Stimulated activated CD8-positive, alpha-beta memory T cell treated with anti-CD3 and anti-CD28 coated beads, Interleukin-7, amount 100 ng/mL, for 24 hours (primary cell): ENCODE data around the gene EFCAB6.

Source experiments
- DNase-seq: peaks from one replicate; pipeline ENCODE4 v3.0.0-alpha.2; 2020; ENCODE audit warnings: low read depth

Gene EFCAB6, protein sequence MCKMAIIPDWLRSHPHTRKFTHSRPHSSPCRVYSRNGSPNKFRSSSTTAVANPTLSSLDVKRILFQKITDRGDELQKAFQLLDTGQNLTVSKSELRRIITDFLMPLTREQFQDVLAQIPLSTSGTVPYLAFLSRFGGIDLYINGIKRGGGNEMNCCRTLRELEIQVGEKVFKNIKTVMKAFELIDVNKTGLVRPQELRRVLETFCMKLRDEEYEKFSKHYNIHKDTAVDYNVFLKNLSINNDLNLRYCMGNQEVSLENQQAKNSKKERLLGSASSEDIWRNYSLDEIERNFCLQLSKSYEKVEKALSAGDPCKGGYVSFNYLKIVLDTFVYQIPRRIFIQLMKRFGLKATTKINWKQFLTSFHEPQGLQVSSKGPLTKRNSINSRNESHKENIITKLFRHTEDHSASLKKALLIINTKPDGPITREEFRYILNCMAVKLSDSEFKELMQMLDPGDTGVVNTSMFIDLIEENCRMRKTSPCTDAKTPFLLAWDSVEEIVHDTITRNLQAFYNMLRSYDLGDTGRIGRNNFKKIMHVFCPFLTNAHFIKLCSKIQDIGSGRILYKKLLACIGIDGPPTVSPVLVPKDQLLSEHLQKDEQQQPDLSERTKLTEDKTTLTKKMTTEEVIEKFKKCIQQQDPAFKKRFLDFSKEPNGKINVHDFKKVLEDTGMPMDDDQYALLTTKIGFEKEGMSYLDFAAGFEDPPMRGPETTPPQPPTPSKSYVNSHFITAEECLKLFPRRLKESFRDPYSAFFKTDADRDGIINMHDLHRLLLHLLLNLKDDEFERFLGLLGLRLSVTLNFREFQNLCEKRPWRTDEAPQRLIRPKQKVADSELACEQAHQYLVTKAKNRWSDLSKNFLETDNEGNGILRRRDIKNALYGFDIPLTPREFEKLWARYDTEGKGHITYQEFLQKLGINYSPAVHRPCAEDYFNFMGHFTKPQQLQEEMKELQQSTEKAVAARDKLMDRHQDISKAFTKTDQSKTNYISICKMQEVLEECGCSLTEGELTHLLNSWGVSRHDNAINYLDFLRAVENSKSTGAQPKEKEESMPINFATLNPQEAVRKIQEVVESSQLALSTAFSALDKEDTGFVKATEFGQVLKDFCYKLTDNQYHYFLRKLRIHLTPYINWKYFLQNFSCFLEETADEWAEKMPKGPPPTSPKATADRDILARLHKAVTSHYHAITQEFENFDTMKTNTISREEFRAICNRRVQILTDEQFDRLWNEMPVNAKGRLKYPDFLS (N-terminal part only)

DNA sequence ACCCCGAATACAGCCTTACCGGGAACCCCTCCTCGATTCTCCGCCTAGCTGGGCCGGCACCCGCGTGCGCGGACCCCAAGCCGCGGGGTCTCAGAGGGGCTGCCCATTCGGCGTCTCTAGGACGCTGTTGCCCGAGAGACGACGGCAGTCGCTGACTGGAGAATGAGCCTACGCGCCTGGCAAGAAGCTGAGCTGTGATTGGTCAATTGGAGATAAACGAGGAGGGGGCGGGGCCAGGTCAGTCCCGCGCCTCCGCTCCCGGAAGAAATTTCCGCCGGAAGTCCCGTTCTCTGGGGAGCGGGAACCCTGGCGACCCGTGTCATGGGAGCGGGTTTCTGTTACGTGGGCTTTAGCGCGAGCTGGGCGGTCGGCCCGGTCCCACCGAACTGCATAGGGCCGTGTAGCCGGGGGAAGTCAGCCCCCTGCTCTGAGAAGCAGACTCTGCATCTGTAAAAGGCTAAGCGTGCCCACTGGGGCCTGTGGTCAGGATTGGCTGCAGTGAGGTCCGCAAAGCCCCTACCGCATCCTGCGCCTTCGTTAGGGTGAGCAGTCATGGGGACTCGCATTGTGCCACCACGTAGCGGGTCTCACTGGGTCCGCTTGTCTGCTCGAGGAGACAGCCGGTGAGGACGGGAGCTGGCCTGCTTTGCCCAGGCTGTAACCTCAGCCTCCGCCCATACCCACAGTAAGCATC lies at the start of gene EFCAB6:
Gene EFCAB6 (minus strand): TSS at position 157 of the 694 bp plus-strand sequence. CDS start 29,987 bp downstream, outside the sequence.
- peak; percentile 81 for DNase-seq

- DNase-seq, result no peak
These were observed 49.4 kb upstream of the EFCAB6 start for GRCh38 chr22:43861529-43861928.

DNA sequence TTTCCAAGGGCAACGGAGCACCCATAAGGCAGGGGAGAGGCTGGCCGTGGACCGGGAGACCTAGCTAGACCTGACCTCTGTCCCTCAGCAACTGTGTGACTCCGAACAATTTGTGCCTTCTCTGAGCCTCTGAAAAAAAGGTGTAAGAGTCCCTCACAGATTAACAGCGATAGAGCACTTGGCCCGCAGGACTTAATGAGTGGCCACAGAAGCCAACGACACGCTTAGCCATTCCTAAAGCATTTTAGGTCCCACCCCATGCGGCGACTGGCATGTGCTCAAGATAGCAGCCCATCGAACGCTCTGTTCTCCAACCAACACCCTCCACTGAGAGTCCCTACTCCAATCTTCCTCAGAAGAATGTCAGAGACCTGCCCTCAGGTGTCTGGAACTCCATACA lies 48.7 kb upstream of the EFCAB6 start:
- no peak for DNase-seq

DNA sequence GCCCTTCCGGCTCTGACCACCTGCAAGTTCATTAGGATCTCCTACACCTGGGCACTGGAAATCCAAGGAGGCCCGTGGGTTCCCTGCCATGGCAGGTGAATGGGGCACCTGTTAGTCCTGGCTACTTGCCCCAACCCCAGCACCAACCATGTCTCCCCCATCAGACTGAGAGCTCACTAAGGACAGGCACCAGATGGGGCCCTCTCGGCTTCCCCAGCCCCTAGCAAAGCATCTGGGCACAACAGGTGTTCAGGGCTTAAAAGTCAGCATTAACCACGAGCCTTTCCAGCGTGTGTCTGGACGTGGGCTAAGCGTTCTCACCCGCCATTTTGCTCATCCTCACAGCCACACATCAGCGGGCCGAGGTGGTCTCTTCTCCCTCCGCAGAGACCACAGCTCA lies 48.0 kb upstream of the EFCAB6 start:
- DNase-seq, result no peak

DNA sequence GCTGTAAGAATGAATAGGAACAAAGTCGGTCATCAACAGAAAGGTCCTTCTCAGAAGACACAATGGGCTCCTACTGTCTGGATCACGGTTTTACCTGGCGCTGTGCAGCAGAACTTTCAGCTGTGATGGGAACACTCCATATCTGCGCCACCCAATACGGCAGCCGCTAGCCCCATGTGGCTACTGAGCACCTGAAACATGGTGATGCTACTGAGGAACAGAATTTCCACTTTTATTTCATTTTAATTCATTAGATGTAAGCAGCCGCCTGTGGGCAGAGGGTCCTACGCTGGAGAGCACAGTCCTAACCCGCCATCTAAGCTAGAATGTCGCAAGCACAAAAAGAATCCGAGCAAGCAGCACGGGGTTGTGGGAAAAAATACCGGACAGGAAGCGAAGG lies 47.5 kb upstream of the EFCAB6 start:
- no peak for DNase-seq

- DNase-seq, result no peak
These were observed 47.1 kb upstream of the EFCAB6 start for GRCh38 chr22:43859176-43859575.

GRCh38 chr22:43858156-43858895 lies 46.2 kb upstream of the EFCAB6 start:
- DNase-seq, result no peak

DNA sequence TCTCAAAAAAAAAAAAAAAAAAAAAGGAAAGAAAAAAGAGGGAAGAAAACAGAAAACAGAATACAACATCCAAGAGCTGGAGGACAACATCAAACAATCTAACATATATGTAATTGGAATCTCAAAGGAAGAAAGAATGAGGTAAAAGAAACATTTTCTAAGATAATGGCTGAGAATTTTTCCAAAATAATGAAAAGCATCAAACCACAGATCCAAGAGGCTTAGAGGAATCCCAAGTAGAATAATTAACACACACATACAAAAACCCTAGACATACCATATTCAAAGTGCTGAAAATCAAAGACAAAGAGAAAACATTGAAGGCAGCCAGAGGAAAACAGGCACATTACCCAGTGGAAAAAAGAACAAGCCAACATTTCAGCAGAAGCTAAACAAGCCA lies 45.3 kb upstream of the EFCAB6 start:
- DNase-seq, result no peak

DNA sequence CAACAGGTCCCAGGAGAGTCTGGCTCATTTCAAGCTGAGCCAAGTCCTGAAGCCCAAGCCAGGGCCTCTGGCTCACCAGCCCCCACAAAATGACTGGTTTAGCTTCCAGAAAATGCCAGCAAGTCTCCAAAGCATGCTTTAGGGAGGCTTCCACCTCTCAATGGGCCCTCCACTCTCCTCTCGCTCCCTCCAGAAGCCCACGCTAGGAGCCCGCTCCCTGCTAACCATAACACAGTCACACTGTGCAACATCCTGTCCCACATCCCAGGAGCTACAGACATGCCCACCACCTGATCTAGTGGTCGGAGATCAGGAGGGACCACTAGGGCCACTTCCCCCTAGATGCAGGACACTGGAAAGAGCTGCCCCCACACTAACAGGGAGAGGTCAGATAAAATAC lies 43.3 kb upstream of the EFCAB6 start:
- no peak for DNase-seq

GRCh38 chr22:43854786-43855271 lies 42.7 kb upstream of the EFCAB6 start:
- no peak for DNase-seq

DNA sequence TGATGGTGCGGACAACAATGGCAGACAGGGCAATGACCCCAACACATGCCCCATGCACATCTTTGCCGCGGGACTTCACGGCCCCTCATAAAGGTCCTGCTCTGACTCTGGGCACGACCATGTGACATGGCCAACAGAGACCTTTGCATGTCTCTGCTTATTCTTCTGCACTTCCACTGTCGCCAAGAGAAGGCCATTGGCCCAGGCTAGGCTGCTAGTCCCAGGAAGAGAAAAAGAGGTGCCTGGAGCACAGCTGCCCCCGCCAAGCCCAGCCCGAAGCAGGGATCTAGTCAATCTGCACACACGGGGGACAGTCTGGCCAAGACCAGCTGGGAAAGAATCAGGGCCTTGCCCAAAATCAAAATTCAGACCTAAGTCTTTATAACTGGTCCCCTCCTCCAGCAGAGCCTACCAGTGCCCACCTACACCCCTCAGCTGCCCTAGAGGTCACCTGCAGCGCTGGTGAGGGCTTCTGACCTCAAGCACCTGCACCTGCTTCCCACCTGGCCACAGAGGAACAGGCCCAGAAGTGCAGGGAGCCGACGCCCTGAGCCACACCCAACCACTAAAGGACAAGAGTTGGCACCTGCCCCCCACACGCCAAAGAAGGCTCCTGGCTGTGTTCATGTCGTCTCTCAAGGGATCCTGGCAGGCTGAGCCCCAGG lies 42.1 kb upstream of the EFCAB6 start:
- DNase-seq, result no peak

- DNase-seq, result no peak
These were observed 41.3 kb upstream of the EFCAB6 start for GRCh38 chr22:43853328-43853931.

GRCh38 chr22:43852573-43853327 lies 40.6 kb upstream of the EFCAB6 start:
- no peak for DNase-seq

DNA sequence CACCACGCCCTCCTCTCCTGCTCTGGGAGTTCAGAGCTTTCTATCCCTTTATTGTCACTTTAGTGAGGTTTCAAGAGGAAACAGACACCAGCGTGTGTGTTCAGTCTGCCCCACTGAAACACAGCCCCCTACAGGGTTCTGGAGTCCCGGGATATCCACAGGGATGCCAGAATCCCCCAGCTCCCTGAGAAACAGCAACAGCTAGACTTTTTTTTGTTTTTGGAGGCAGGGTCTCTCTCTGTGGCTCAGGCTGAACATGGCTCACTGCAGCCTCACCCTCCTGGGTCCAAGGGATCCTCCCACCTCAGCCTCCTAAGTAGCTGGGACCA lies 39.8 kb upstream of the EFCAB6 start:
- no peak for DNase-seq

- no peak for DNase-seq
These were observed 39.2 kb upstream of the EFCAB6 start for GRCh38 chr22:43851058-43851978.

GRCh38 chr22:43850529-43850928 lies 38.4 kb upstream of the EFCAB6 start:
- no peak for DNase-seq

DNA sequence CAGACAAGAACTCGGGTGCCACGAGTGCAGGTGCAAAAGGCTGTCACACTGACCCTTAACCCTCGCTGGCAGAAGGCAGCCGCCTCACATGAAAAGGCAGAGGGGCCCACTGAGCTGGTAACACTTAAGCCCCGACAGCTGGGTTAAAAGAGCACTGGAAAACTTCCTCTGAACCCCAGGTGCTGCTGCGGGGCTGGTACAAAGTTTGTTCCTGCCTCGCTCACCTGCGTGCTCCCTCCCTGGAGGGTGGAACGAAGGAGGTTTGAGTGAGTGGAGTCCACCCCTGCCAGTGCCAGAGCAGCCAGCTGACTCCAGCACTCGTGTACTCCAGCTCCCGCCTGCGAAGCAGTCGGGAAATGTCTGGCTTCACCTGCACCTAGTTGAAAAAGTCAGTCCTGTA lies 37.6 kb upstream of the EFCAB6 start:
- no peak for DNase-seq
